Measurements from ENCODE around the gene PTGES2. TPM values are rescaled to one million over a fixed set of nuclear protein-coding genes. Genes with fewer than 3 reads are reported as not detected.

The PTGES2 gene
- total and polyA plus RNA-seq, 2 experiments from 2014 or later = 59.7 to 124 TPM

DNA sequence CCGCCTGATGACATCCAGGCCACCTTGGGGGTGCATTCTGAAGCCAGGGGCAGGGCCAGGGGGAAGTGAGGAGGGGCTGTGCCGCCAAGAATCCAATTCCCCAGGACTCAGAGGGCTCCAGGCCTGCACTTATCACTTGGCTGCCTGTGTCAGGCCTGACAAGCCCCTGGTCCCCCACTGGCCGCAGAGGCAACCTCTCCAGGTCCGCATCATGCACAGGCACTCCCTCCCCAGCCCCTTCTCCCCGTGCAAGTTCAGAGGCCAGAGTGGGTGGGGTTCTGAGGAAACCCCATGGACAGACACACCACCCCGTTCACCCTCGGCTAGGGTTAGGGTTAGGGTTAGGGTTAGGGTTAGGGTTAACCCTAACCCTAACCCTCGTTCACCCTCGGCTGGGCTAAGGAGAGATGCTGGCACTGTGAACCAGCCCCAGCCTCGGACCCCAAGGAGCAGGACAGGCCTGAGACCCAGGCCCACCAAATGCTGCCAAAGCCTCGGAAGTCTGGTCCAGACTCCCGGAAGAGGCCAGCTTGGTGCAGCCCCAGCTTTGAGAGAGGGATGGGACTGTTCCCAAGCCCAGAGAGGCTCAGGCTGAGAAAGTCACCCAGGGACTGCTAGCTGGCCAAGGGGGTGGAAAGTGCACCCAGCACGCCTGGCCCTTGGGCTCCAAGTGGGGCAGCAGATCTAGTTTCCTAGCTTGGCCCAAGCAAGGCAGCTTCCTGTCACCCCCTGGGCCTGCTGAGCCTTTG is 26.6 kb upstream of the PTGES2 start:
- H3K27ac ChIP-seq (ENCODE audit: low read depth) = no peak overlapping the region
- peaks cover 10% of the 10 kb centered on the region for H3K4me1 Mint-ChIP-seq

More for the DNA sequence above, 26.6 kb upstream of the PTGES2 start:
- Histone ChIP-seq H2AFZ (no peak overlapping the region), H3K79me2 (replicated peaks; ENCODE audit: insufficient read depth) (no peaks in the 10 kb centered on the region), H3K4me2 (no peak overlapping the region), H3F3A (replicated peaks; ENCODE audit: low read depth) (no peaks in the 10 kb centered on the region), H3K36me3 (ENCODE audit: insufficient read depth) (no peaks in the 10 kb centered on the region), H4K20me1 (replicated peaks; ENCODE audit: insufficient read depth) (no peaks in the 10 kb centered on the region), H3K27me3 (ENCODE audit: insufficient read depth) (no peaks in the 10 kb centered on the region), H3K4me3 (no peak overlapping the region), H3K4me1 (ENCODE audit: insufficient read depth) (peaks cover 3% of the 10 kb centered on the region), H3K9me2 (ENCODE audit: insufficient read depth) (no peaks in the 10 kb centered on the region)
- Mint-ChIP-seq H3K27ac (no peak overlapping the region), H3K27me3 (ENCODE audit: insufficient read depth, low read depth, poor library complexity) (peaks cover 7% of the 10 kb centered on the region), H3K9me3 (peaks cover 3% of the 10 kb centered on the region; the same call in 1 of the 3 replicates), H3K4me3 (no peak overlapping the region), H3K36me3 (ENCODE audit: low read depth) (no peaks in the 10 kb centered on the region)
- peak; percentile 19 for DNase-seq (ENCODE audit: low spot score)
- no peak for TF ChIP-seq POLR2AphosphoS5 (IDR thresholded peaks at IDR 0.05; ENCODE audit: low read depth)
- TF ChIP-seq, protein P1, sequence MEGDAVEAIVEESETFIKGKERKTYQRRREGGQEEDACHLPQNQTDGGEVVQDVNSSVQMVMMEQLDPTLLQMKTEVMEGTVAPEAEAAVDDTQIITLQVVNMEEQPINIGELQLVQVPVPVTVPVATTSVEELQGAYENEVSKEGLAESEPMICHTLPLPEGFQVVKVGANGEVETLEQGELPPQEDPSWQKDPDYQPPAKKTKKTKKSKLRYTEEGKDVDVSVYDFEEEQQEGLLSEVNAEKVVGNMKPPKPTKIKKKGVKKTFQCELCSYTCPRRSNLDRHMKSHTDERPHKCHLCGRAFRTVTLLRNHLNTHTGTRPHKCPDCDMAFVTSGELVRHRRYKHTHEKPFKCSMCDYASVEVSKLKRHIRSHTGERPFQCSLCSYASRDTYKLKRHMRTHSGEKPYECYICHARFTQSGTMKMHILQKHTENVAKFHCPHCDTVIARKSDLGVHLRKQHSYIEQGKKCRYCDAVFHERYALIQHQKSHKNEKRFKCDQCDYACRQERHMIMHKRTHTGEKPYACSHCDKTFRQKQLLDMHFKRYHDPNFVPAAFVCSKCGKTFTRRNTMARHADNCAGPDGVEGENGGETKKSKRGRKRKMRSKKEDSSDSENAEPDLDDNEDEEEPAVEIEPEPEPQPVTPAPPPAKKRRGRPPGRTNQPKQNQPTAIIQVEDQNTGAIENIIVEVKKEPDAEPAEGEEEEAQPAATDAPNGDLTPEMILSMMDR (conservative IDR thresholded peaks at IDR 0.05; ENCODE audit: low read depth in 2 of 2) = no peak
- TF ChIP-seq ZNF331 (CRISPR knock-in tag; IDR thresholded peaks at IDR 0.05; ENCODE audit: low read depth) = no peak
- TF ChIP-seq, protein P2, sequence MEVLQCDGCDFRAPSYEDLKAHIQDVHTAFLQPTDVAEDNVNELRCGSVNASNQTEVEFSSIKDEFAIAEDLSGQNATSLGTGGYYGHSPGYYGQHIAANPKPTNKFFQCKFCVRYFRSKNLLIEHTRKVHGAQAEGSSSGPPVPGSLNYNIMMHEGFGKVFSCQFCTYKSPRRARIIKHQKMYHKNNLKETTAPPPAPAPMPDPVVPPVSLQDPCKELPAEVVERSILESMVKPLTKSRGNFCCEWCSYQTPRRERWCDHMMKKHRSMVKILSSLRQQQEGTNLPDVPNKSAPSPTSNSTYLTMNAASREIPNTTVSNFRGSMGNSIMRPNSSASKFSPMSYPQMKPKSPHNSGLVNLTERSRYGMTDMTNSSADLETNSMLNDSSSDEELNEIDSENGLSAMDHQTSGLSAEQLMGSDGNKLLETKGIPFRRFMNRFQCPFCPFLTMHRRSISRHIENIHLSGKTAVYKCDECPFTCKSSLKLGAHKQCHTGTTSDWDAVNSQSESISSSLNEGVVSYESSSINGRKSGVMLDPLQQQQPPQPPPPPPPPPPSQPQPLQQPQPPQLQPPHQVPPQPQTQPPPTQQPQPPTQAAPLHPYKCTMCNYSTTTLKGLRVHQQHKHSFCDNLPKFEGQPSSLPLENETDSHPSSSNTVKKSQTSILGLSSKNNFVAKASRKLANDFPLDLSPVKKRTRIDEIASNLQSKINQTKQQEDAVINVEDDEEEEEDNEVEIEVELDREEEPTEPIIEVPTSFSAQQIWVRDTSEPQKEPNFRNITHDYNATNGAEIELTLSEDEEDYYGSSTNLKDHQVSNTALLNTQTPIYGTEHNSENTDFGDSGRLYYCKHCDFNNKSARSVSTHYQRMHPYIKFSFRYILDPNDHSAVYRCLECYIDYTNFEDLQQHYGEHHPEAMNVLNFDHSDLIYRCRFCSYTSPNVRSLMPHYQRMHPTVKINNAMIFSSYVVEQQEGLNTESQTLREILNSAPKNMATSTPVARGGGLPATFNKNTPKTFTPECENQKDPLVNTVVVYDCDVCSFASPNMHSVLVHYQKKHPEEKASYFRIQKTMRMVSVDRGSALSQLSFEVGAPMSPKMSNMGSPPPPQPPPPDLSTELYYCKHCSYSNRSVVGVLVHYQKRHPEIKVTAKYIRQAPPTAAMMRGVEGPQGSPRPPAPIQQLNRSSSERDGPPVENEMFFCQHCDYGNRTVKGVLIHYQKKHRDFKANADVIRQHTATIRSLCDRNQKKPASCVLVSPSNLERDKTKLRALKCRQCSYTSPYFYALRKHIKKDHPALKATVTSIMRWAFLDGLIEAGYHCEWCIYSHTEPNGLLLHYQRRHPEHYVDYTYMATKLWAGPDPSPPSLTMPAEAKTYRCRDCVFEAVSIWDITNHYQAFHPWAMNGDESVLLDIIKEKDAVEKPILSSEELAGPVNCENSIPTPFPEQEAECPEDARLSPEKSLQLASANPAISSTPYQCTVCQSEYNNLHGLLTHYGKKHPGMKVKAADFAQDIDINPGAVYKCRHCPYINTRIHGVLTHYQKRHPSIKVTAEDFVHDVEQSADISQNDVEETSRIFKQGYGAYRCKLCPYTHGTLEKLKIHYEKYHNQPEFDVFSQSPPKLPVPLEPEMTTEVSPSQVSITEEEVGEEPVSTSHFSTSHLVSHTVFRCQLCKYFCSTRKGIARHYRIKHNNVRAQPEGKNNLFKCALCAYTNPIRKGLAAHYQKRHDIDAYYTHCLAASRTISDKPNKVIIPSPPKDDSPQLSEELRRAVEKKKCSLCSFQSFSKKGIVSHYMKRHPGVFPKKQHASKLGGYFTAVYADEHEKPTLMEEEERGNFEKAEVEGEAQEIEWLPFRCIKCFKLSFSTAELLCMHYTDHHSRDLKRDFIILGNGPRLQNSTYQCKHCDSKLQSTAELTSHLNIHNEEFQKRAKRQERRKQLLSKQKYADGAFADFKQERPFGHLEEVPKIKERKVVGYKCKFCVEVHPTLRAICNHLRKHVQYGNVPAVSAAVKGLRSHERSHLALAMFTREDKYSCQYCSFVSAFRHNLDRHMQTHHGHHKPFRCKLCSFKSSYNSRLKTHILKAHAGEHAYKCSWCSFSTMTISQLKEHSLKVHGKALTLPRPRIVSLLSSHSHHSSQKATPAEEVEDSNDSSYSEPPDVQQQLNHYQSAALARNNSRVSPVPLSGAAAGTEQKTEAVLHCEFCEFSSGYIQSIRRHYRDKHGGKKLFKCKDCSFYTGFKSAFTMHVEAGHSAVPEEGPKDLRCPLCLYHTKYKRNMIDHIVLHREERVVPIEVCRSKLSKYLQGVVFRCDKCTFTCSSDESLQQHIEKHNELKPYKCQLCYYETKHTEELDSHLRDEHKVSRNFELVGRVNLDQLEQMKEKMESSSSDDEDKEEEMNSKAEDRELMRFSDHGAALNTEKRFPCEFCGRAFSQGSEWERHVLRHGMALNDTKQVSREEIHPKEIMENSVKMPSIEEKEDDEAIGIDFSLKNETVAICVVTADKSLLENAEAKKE (CRISPR knock-in tag; IDR thresholded peaks at IDR 0.05) = no peak
- TF ChIP-seq EZH2 (IDR thresholded peaks at IDR 0.05; ENCODE audit: low read depth, unreplicated experiment) = no peak
- TF ChIP-seq, protein P3, sequence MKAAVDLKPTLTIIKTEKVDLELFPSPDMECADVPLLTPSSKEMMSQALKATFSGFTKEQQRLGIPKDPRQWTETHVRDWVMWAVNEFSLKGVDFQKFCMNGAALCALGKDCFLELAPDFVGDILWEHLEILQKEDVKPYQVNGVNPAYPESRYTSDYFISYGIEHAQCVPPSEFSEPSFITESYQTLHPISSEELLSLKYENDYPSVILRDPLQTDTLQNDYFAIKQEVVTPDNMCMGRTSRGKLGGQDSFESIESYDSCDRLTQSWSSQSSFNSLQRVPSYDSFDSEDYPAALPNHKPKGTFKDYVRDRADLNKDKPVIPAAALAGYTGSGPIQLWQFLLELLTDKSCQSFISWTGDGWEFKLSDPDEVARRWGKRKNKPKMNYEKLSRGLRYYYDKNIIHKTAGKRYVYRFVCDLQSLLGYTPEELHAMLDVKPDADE (IDR thresholded peaks at IDR 0.05) = no peak
- no peak for TF ChIP-seq STAT1 (IDR thresholded peaks at IDR 0.05; ENCODE audit: unreplicated experiment)
- TF ChIP-seq ZNF114 (CRISPR knock-in tag; IDR thresholded peaks at IDR 0.05) = no peak
- TF ChIP-seq NANOG (IDR thresholded peaks at IDR 0.05; ENCODE audit: borderline replicate concordance) = no peak
- no peak for TF ChIP-seq EZH2phosphoT487 (IDR thresholded peaks at IDR 0.05; ENCODE audit: unreplicated experiment)
- TF ChIP-seq CREB1 (CRISPR knock-in tag; IDR thresholded peaks at IDR 0.05; ENCODE audit: low read depth) = no peak
- TF ChIP-seq, protein P4, sequence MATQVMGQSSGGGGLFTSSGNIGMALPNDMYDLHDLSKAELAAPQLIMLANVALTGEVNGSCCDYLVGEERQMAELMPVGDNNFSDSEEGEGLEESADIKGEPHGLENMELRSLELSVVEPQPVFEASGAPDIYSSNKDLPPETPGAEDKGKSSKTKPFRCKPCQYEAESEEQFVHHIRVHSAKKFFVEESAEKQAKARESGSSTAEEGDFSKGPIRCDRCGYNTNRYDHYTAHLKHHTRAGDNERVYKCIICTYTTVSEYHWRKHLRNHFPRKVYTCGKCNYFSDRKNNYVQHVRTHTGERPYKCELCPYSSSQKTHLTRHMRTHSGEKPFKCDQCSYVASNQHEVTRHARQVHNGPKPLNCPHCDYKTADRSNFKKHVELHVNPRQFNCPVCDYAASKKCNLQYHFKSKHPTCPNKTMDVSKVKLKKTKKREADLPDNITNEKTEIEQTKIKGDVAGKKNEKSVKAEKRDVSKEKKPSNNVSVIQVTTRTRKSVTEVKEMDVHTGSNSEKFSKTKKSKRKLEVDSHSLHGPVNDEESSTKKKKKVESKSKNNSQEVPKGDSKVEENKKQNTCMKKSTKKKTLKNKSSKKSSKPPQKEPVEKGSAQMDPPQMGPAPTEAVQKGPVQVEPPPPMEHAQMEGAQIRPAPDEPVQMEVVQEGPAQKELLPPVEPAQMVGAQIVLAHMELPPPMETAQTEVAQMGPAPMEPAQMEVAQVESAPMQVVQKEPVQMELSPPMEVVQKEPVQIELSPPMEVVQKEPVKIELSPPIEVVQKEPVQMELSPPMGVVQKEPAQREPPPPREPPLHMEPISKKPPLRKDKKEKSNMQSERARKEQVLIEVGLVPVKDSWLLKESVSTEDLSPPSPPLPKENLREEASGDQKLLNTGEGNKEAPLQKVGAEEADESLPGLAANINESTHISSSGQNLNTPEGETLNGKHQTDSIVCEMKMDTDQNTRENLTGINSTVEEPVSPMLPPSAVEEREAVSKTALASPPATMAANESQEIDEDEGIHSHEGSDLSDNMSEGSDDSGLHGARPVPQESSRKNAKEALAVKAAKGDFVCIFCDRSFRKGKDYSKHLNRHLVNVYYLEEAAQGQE (IDR thresholded peaks at IDR 0.05; ENCODE audit: unreplicated experiment) = no peak
- no peak for TF ChIP-seq JUNB (IDR thresholded peaks at IDR 0.05; ENCODE audit: unreplicated experiment)
- no peak for ATAC-seq

All from GM23338 (cell line).